ENCODE results near the gene ZNF684.

ZNF684 gene

DNA sequence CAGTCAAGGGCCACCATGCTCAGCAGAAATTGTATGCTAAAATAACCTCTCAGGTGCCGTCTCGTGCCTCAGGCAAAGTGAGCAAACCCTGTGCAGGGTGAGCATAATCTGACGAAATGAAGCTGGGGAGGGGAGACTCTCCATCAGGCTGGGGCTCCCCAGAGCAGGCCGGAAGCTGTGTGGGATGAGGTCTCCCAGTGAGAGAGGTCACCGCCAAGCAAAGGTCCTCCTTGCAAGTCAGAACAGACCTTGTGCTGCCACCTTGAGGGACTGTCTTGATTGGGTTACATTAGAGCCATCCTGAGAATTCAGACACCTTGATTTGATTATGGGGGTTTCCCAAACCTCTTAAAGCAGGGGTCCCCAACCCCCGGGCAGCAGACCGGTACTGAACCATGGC, 64.2 kb downstream of the ZNF684 start:
- no peak for DNase-seq (ENCODE audit: low spot score in 2 of 2)
- no peaks in the 10 kb centered on the region for H3K9me3 Mint-ChIP-seq
- H3K4me1 Mint-ChIP-seq, result peaks cover 17% of the 10 kb centered on the region
- H3K36me3 Mint-ChIP-seq, result no peaks in the 10 kb centered on the region
- H3K4me3 Mint-ChIP-seq, result no peak overlapping the region
- H3K27ac Mint-ChIP-seq, result no peak overlapping the region
- no peak for ATAC-seq

Measured in stimulated activated effector memory CD8-positive, alpha-beta T cell treated with anti-CD3 and anti-CD28 coated beads, Interleukin-12 subunit alpha, Interleukin-12 subunit beta, amount 100 ng/mL, for 72 hours (primary cell).